Loucy (cell line): ENCODE results near the gene SLCO1C1.

Source experiments
- H2AFZ ChIP-seq: fragments of 200-600 bp; sonication (generic); 2 replicates; pipeline ENCODE4 v1.6.0; 2016; ENCODE audit warnings: antibody characterized with exemption, mild to moderate bottlenecking, low read length, moderate library complexity
- H3F3A ChIP-seq: fragments of 200-600 bp; 2 replicates; pipeline ENCODE4 v1.6.0; 2016; ENCODE audit warnings: antibody characterized with exemption, low read depth, mild to moderate bottlenecking
- H3K27me3 ChIP-seq: fragments of 200-600 bp; sonication (generic); 2 replicates; pipeline ENCODE4 v1.6.1; 2014; ENCODE audit warnings: low read length, mild to moderate bottlenecking; ENCODE audit not compliant: insufficient read depth, poor library complexity, severe bottlenecking
- H3K36me3 ChIP-seq: fragments of 200-600 bp; sonication (generic); 2 replicates; pipeline ENCODE4 v1.6.1; 2016; ENCODE audit warnings: low read length; ENCODE audit not compliant: insufficient read depth
- H3K4me1 ChIP-seq: fragments of 200-600 bp; sonication (generic); 2 replicates; pipeline ENCODE4 v1.5.1; 2014; ENCODE audit warnings: low read length, mild to moderate bottlenecking; ENCODE audit not compliant: insufficient read depth, poor library complexity, severe bottlenecking
- H3K4me2 ChIP-seq: fragments of 200-600 bp; sonication (generic); 2 replicates; pipeline ENCODE4 v1.6.0; 2014; ENCODE audit warnings: antibody characterized with exemption, low read length, low read depth, mild to moderate bottlenecking; ENCODE audit not compliant: poor library complexity, severe bottlenecking
- H3K4me3 ChIP-seq: fragments of 200-600 bp; sonication (generic); 2 replicates; pipeline ENCODE4 v1.5.1; 2014; ENCODE audit warnings: low read length, mild to moderate bottlenecking, mixed read lengths; ENCODE audit not compliant: poor library complexity, severe bottlenecking
- H3K79me2 ChIP-seq: fragments of 200-600 bp; sonication (generic); 2 replicates; pipeline ENCODE4 v1.6.1; 2014; ENCODE audit warnings: low read length; ENCODE audit not compliant: insufficient read depth
- H3K9ac ChIP-seq: fragments of 200-600 bp; sonication (generic); 2 replicates; pipeline ENCODE4 v1.6.0; 2014; ENCODE audit warnings: mild to moderate bottlenecking, low read depth, low read length, moderate library complexity; ENCODE audit not compliant: poor library complexity, severe bottlenecking
- H3K9me2 ChIP-seq: fragments of 200-600 bp; sonication (generic); replicated peaks from 2 replicates; pipeline ENCODE4 v1.6.1; 2016; ENCODE audit warnings: low read depth, low read length, mixed read lengths
- H3K9me3 ChIP-seq: fragments of 200-600 bp; sonication (generic); 2 replicates; pipeline ENCODE4 v1.6.1; 2014; ENCODE audit warnings: mild to moderate bottlenecking, antibody characterized with exemption, low read length, low read depth; ENCODE audit not compliant: insufficient read depth
- H4K20me1 ChIP-seq: fragments of 200-600 bp; sonication (generic); 2 replicates; pipeline ENCODE4 v1.6.0; 2014; ENCODE audit warnings: antibody characterized with exemption, low read length, mild to moderate bottlenecking; ENCODE audit not compliant: insufficient read depth, poor library complexity, severe bottlenecking
- CTCF ChIP-seq: fragments of 200-600 bp; sonication (generic); conservative IDR thresholded peaks from 2 replicates; pipeline ENCODE4 v1.5.1; 2014; ENCODE audit warnings: mild to moderate bottlenecking, antibody characterized with exemption, low read length
- EZH2phosphoT487 ChIP-seq: fragments of 200-600 bp; IDR thresholded peaks from 2 replicates; pipeline ENCODE4 v1.6.1; 2018; ENCODE audit warnings: antibody characterized with exemption, mild to moderate bottlenecking, moderate library complexity, borderline replicate concordance

The SLCO1C1 gene

GRCh38 chr12:20711846-20712245 lies 16.7 kb downstream of the SLCO1C1 start:
- Histone ChIP-seq H3K4me2 (no peak overlapping the region), H3K9me2 (no peaks in the 10 kb centered on the region), H3K4me1 (no peaks in the 10 kb centered on the region), H3K36me3 (no peaks in the 10 kb centered on the region), H3F3A (no peaks in the 10 kb centered on the region), H3K4me3 (no peak overlapping the region), H3K9me3 (no peaks in the 10 kb centered on the region), H3K79me2 (no peaks in the 10 kb centered on the region), H3K27me3 (no peaks in the 10 kb centered on the region), H3K9ac (no peak overlapping the region), H4K20me1 (no peaks in the 10 kb centered on the region), H2AFZ (no peak overlapping the region)
- TF ChIP-seq CTCF (no peak), EZH2phosphoT487 (no peak)

GRCh38 chr12:20716037-20716436 lies 20.9 kb downstream of the SLCO1C1 start:
- no peaks in the 10 kb centered on the region for H3K79me2 ChIP-seq
- TF ChIP-seq CTCF (peak; percentile 42; the same call in 1 of the 2 replicates), EZH2phosphoT487 (no peak)
- no peak overlapping the region for H3K4me2 ChIP-seq
- no peaks in the 10 kb centered on the region for H3K36me3 ChIP-seq
- no peak overlapping the region for H2AFZ ChIP-seq
- H3K4me1 ChIP-seq, result no peaks in the 10 kb centered on the region
- H3K4me3 ChIP-seq, result no peak overlapping the region
- H3K9ac ChIP-seq, result no peak overlapping the region
- no peaks in the 10 kb centered on the region for H3K9me2 ChIP-seq
- H4K20me1 ChIP-seq, result no peaks in the 10 kb centered on the region
- H3F3A ChIP-seq, result no peaks in the 10 kb centered on the region
- no peaks in the 10 kb centered on the region for H3K27me3 ChIP-seq
- no peaks in the 10 kb centered on the region for H3K9me3 ChIP-seq

- H3K4me1 ChIP-seq, result no peaks in the 10 kb centered on the region
- H3F3A ChIP-seq, result no peaks in the 10 kb centered on the region
- H3K4me3 ChIP-seq, result no peak overlapping the region
- no peaks in the 10 kb centered on the region for H3K79me2 ChIP-seq
- no peaks in the 10 kb centered on the region for H3K9me3 ChIP-seq
- H2AFZ ChIP-seq, result no peak overlapping the region
- H3K27me3 ChIP-seq, result no peaks in the 10 kb centered on the region
- no peak for TF ChIP-seq CTCF
- no peak for TF ChIP-seq EZH2phosphoT487
- no peaks in the 10 kb centered on the region for H4K20me1 ChIP-seq
- H3K9me2 ChIP-seq, result no peaks in the 10 kb centered on the region
- no peak overlapping the region for H3K4me2 ChIP-seq
- H3K36me3 ChIP-seq, result no peaks in the 10 kb centered on the region
- no peak overlapping the region for H3K9ac ChIP-seq
Measured at GRCh38 chr12:20716985-20717384, 21.9 kb downstream of the SLCO1C1 start.
